GM12801 (cell line): ENCODE results near the gene TBL1Y.

Source experiments
- TF ChIP-seq, protein P1 (sequence below): IDR thresholded peaks from one replicate; pipeline ENCODE4 v1.5.1; 2011; ENCODE audit warnings: control low read depth; ENCODE audit not compliant: insufficient read length; ENCODE audit errors: extremely low read depth

TBL1Y gene

DNA sequence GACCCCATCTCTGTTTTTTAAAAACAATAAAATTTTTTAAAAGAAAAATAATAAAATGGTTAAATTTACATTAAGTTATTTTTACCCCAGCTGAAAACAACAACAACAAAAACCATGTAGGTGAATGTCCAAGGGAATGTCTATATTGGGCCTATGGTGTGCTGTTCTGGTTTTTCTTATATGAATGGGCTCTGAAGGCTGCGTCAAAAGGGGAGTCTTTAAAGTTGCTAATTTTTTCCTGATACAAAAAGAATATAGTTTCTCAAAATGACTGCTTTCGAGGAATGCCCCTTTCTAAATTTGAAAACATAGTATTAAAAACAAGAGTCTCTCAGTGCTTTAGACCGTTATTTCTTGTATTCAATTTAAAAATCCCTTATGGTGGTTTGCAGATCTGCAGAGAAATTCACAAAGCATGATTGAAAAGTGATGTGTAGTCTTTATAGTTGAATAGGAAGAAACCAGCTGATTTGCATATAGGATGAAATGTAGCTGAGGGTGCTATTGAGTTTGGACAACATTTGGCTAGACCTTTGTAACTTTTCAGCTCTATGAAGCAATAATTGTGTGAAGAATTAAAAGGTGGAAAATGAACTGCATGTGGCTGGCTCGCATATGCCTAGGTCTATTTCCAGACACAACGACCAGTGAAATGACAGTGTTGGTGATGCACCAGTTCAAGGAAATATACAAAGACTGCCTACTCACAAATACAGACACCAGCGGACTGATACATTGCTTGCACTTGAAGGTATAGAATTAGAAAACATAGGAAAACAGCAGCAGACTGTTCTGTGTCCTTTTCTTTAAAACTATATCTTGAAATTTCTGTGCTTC, 107.0 kb downstream of the TBL1Y start:
- TF ChIP-seq, protein P1, sequence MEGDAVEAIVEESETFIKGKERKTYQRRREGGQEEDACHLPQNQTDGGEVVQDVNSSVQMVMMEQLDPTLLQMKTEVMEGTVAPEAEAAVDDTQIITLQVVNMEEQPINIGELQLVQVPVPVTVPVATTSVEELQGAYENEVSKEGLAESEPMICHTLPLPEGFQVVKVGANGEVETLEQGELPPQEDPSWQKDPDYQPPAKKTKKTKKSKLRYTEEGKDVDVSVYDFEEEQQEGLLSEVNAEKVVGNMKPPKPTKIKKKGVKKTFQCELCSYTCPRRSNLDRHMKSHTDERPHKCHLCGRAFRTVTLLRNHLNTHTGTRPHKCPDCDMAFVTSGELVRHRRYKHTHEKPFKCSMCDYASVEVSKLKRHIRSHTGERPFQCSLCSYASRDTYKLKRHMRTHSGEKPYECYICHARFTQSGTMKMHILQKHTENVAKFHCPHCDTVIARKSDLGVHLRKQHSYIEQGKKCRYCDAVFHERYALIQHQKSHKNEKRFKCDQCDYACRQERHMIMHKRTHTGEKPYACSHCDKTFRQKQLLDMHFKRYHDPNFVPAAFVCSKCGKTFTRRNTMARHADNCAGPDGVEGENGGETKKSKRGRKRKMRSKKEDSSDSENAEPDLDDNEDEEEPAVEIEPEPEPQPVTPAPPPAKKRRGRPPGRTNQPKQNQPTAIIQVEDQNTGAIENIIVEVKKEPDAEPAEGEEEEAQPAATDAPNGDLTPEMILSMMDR, result no peak

DNA sequence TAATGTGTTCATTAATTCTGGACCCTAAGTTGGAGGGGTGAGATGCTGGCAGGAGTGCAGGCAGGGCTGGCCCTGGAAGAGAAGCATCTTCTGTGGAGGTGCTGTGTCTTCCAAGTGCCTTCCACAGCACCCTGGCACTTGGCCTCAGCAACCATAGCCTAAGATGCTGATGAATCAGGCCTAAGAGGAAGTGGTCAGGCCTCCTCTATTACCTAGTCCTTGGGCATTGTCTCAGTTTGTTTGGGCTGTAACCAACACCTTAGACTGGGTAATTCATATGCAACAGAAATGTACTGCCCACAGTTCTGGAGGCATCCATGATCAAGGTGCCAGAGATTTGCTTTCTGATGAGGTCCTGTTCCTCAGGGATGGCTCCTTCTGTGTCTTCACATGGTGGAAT, 128.5 kb downstream of the TBL1Y start:
- TF ChIP-seq, protein P1, result no peak

DNA sequence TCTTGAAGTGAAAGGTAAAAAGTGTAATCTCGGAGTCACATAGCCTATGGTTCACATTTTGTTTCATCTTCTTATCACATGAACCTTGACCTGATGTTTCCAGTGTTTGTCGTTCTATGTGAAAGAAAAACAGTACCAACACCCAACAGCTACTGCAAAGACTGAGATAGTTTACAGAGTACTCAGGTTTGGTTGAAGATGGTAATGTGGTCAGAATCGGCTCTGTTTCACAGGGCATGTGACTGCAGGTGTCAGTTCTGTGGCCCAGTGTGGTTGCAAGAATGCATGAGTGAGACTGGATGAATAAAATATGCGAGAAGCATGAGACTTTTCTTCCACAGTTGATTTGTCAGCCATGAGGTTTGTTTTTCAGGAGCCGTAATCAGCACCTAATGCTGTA, 130.2 kb downstream of the TBL1Y start:
- TF ChIP-seq, protein P1, result no peak

DNA sequence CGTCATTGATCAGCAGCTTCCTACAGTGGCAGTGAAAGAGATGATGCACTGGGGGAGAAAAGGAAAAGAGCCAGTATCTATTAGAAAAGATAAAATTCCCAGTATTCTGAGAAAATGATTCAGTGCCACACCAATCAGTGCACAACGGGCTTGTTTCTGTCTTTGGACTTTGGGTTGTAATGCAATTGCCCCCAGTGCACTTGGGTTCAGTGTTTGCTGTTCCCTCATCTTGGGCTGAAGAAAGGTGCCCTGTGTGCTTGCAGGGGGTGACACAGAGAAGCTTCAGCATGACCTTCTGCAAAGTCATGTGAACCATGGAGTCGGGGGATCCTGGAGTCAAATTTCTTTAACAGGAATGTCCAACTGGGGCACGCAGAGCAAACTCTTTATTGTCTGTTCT, 131.5 kb downstream of the TBL1Y start:
- TF ChIP-seq, protein P1, result no peak

DNA sequence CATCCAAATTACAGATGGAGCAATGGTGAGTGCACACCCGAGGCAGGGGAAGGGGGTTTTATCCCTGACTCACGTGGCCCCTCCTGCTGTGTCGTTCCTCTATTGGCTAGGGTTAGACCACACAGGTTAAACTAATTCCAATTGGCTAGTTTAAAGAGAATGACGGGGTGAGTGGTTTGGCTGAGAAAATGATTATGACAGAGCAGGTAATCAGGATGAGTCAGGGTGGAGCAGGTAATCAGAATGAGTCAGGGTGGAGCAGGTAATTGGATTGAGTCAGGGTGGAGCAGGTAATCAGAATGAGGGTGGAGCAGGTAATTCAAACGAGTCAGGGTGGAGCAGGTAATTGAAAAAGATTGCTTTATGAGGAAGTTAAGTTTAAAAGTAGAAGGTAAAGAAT, 146.4 kb downstream of the TBL1Y start:
- TF ChIP-seq, protein P1, result no peak

DNA sequence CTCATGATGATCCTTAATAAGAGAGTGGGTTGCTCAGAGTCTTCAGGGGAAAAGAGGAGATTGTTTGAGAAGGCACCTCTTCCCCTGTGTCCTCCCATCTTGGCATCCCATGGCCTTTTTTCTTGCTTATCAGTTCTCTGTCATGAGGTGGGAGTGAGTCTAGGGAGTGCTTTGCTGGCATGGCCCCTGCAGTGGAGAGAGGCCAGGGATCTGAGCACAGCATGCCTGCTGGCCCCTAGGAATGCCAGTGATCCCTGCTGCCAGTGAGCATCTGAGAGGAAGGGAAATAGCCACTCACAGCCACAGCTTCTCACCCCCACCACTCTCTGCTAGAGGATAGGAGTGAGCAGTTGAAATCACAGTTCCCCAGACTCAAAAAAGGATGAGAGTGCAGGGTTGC, 168.2 kb downstream of the TBL1Y start:
- TF ChIP-seq, protein P1, result no peak

DNA sequence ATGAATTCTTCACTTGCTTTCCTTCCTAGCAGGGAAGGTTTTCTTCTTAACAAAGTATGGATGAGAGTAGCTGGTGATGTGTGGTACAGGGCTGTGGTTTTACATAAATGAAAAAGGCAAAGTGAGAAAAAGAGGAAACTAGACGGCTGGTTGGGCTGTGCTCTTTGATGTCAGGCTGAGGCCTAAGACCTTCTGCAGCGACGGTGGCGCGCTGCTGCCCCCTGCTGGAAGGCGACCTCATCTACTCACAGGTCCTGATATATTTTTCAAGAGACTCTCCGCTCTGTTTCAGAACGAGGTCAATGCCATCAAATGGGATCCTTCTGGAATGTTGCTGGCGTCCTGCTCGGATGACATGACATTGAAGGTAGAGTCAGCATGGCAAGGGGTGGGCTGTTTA, 175.1 kb downstream of the TBL1Y start:
- TF ChIP-seq, protein P1, result no peak
